WI38 (cell line): Measurements from ENCODE around the gene PEX26.
A peak's percentile ranks its signal among the peaks of the same experiment; 100 is the strongest.

Experiments used
- H3K4me3 ChIP-seq: 2 replicates; pipeline ENCODE4 v1.5.1; 2011; ENCODE audit warnings: low read depth, mild to moderate bottlenecking, control low read depth, low read length
- TF ChIP-seq, protein P1 (sequence below): IDR thresholded peaks from 2 replicates; pipeline ENCODE4 v1.5.1; 2012; ENCODE audit warnings: low read depth, mild to moderate bottlenecking, control low read depth, low read length

PEX26 gene

DNA sequence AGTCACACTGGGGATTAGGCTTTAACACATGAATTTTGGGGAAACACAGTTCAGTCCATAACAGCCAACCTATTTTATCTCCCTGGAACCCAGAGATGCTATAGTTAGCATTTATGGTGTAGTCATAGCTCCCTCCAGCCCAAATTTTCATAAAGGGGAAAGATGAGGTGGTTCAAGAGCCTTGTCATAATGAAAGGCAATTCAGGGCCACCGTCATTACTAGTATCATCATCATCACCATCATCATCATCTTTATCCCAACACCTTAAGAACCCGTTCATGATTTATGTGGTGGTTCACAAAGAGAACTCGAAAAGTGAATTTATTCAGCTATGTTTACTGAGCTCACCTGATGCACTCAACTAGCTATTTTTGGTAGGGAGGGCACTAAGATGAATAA, 30.4 kb downstream of the PEX26 start:
- H3K4me3 ChIP-seq, result no peak overlapping the region
- TF ChIP-seq, protein P1, sequence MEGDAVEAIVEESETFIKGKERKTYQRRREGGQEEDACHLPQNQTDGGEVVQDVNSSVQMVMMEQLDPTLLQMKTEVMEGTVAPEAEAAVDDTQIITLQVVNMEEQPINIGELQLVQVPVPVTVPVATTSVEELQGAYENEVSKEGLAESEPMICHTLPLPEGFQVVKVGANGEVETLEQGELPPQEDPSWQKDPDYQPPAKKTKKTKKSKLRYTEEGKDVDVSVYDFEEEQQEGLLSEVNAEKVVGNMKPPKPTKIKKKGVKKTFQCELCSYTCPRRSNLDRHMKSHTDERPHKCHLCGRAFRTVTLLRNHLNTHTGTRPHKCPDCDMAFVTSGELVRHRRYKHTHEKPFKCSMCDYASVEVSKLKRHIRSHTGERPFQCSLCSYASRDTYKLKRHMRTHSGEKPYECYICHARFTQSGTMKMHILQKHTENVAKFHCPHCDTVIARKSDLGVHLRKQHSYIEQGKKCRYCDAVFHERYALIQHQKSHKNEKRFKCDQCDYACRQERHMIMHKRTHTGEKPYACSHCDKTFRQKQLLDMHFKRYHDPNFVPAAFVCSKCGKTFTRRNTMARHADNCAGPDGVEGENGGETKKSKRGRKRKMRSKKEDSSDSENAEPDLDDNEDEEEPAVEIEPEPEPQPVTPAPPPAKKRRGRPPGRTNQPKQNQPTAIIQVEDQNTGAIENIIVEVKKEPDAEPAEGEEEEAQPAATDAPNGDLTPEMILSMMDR, result no peak

DNA sequence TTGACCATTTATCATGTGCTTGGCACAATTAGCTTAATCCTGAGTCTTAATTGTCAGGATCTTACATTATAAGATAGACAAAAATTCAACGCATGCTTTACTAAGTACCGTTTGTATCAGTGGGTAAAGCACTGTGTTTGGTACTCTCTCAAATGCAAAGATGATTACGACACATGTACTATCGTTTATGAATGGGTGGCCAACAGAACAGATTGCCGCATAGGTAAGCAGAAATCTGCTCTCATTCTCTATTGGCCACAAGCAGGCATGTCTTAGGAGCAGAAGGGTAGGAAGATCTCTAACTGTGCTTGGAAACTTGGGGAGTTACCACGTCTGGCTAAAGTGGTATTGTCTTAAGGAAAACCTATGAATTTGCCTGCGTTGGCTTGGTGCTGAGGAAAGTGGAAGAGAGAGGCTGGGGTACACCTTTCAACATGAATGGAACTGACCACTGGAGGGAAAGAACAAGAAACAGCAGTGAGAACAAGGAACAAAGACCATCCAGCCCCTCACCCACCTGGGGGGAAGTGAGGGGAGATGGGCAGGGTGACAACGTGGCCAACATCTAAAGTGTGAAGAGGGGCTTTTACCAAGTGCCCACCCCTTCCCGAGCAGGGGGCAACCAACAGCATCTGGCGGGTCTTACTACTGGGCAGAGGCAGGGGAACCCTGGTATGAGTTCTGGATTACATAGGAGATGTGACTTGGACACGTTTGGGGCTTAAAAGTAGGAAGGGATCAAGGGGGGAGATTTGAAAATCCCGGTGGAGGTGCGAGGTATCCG, 31.8 kb downstream of the PEX26 start:
- TF ChIP-seq, protein P1, result no peak
- no peak overlapping the region for H3K4me3 ChIP-seq

DNA sequence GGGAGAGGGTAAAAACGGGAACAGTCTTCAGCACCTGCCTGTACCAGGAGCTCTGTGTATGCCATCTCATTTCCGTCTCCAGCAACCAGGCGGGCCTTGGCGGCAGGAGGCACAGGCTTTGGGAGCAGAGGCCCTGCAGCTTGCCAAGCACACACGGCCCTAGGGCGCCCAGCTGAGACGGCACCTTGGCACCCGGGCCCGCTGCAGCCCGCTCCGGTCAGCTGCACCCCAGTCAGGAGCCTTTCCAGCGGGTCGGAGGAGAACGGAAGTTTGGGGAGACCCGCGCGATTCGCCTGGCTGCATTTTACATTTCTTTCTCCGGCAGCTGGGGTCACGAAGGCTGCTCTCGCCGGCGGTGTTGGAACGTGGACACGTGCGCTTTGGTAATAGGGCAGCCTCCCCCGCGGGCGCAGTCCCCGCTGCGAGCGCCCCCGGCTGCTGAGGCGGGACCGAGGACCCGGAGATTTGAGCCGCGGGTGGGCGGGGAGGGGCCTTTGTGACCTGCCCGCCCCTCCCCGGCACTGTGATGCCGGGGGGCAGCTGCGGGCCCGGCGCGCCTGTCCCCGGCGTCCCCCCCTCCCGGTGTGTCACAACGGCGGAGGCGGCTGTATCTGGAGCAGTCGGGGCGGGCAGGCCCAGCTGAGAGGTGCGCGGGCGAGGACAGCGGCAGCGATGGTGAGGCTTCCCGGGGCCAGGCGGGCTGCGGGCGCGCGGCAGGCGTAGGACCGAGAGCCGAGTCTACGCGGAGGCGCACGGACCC, 32.6 kb downstream of the PEX26 start, which contains the start of gene TUBA8:
Gene TUBA8 (plus strand): TSS at position 616 of the 760 bp plus-strand sequence. CDS start 57 bp downstream, at position 673.
- TF ChIP-seq, protein P1, result no peak
- H3K4me3 ChIP-seq, result peak within 1 kb of the TSS; percentile 39

- peak overlapping the region; percentile 39 for H3K4me3 ChIP-seq
- TF ChIP-seq, protein P1, result no peak
These were observed 33.4 kb downstream of the PEX26 start for GRCh38 chr22:18110954-18111758.

GRCh38 chr22:18111759-18112330, 34.1 kb downstream of the PEX26 start:
- TF ChIP-seq, protein P1, result no peak
- no peak overlapping the region for H3K4me3 ChIP-seq

DNA sequence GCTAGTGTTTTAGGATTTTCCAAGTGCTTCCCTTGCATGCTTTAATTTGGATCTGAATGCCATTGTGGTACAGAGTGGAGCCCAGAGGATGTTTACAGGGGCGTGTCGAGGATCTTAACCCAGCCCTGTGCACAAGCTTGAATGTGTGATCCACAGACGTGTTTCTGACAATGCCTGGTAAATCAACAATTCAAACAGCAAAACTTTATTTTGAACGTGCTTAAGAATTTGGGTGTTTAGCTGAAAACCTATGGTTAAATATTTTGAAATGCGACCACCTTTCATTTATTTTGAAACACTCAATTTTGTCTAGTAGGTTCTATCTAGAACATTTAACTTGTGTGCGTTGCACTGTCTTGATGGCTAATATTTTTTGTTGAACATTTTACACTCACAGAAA, 34.6 kb downstream of the PEX26 start:
- no peak overlapping the region for H3K4me3 ChIP-seq
- TF ChIP-seq, protein P1, result no peak
